ENCODE results near the gene SGTB.

- TF ChIP-seq EZH2 (IDR thresholded peaks at IDR 0.05) = no peak
- no peak for TF ChIP-seq POLR2AphosphoS5 (IDR thresholded peaks at IDR 0.05; ENCODE audit: borderline replicate concordance, low read depth, low read length)
- no peak for TF ChIP-seq FOXP2 (optimal IDR thresholded peaks at IDR 0.05; ENCODE audit: control extremely low read depth, extremely low read length, insufficient read depth)
Observed at GRCh38 chr5:65739162-65739561, 17.3 kb upstream of the SGTB start.
